Measurements from ENCODE around the gene DNAI4. TPM values are rescaled to one million over a fixed set of nuclear protein-coding genes. Genes with fewer than 3 reads are reported as not detected.

The DNAI4 gene
- total and polyA plus RNA-seq, 2 donors (not counting 3 experiments of a cell fraction or from before 2014, with no cell fraction given): 0.51 to 3.3 TPM

GRCh38 chr1:66925944-66926343, 1.3 kb upstream of the DNAI4 start:
- Histone ChIP-seq H3K79me2 (ENCODE audit: control insufficient read depth, insufficient read depth, low read length) (peaks cover 47% of the 10 kb centered on the region), H3K4me2 (ENCODE audit: insufficient read depth, low read length) (peak overlapping the region; percentile 91), H3K9me1 (replicated peaks; ENCODE audit: control insufficient read depth, extremely low read depth, insufficient read depth, low read length) (no peaks in the 10 kb centered on the region), H3K4me1 (ENCODE audit: control insufficient read depth, extremely low read depth, insufficient read depth, low read length) (peaks cover 30% of the 10 kb centered on the region), H2AFZ (ENCODE audit: low read depth, low read length) (peak overlapping the region; percentile 19), H3K9me3 (replicated peaks; ENCODE audit: control insufficient read depth, insufficient read depth, low read length) (no peaks in the 10 kb centered on the region), H4K20me1 (replicated peaks; ENCODE audit: control insufficient read depth, extremely low read depth, insufficient read depth, low read length) (no peaks in the 10 kb centered on the region), H3K27me3 (ENCODE audit: control insufficient read depth in 2 of 2, insufficient read depth in 2 of 2, low read length in 2 of 2) (no peaks in the 10 kb centered on the region), H3K36me3 (ENCODE audit: control insufficient read depth in 2 of 2, extremely low read depth in 1 of 2, insufficient read depth in 2 of 2, low read length in 2 of 2) (no peaks in the 10 kb centered on the region), H3K27ac (ENCODE audit: insufficient read depth, low read depth, low read length) (peak overlapping the region; percentile 13), H3K9ac (replicated peaks; ENCODE audit: extremely low read depth, insufficient read depth, low read length) (peak overlapping the region; percentile 95), H3K4me3 (replicated peaks in 1 of 3; ENCODE audit: insufficient read depth in 1 of 3, low read depth in 1 of 3, low read length in 3 of 3) (peak overlapping the region; percentile 67 to 90 (median 82))
- dilution Hi-C loops (cut with MboI; ENCODE audit: extremely low pct_ligation_motif_present, low sequenced_read_pairs) (no loop called here), intact Hi-C loops (cut with micrococcal nuclease) (loop anchor here (1.0 to 2.0 kb wide), 2 partner anchors 173 to 197 kb away; partner anchors contain the start of gene DYNLT5)
- CTCF ChIA-PET: interaction anchor here (1.2 to 1.3 kb wide), 2 partner anchors 9 to 25 kb away, joined by 3 read pairs; no protein-coding TSS in a partner anchor
- no TSS peak for BruUV-seq (replicated peaks)
- no peak for DNase-seq (ENCODE audit: low read depth, low spot score)
- POLR2A ChIA-PET: no interaction called here
- TF ChIP-seq CTCF (IDR thresholded peaks at IDR 0.05; ENCODE audit: extremely low read depth in 1 of 2, insufficient read depth in 1 of 2, low read depth in 1 of 2, low read length in 2 of 2) (no peak), GATA2 (IDR thresholded peaks at IDR 0.05; ENCODE audit: insufficient read depth, insufficient read length, low read depth, low read length) (no peak), POLR2AphosphoS5 (IDR thresholded peaks at IDR 0.05; ENCODE audit: insufficient read depth, low read depth, low read length) (no peak), FOS (IDR thresholded peaks at IDR 0.05; ENCODE audit: borderline replicate concordance, insufficient read depth, low read length) (no peak), MYC (IDR thresholded peaks at IDR 0.05; ENCODE audit: low read depth, low read length) (no peak), JUN (IDR thresholded peaks at IDR 0.05; ENCODE audit: borderline replicate concordance, insufficient read depth, insufficient read length, low read depth) (no peak), POLR2A (IDR thresholded peaks at IDR 0.05; ENCODE audit: low read depth, low read length) (no peak), MAX (IDR thresholded peaks at IDR 0.05; ENCODE audit: insufficient read depth, insufficient read length) (no peak), EZH2 (IDR thresholded peaks at IDR 0.05; ENCODE audit: borderline replicate concordance, low read depth, low read length, severe bottlenecking) (no peak)
- peak; percentile 31 for FAIRE-seq

Measured in endothelial cell of umbilical vein (primary cell).